ENCODE measurements around the gene ZKSCAN3. TPM values are rescaled to one million over a fixed set of nuclear protein-coding genes. Genes with fewer than 3 reads are reported as not detected.
"Not testable (repeated sequence)": the region's sequence is repeated elsewhere in the genome, so short reads cannot be mapped to it uniquely, and the experiment has no call there.

Gene ZKSCAN3
- total RNA-seq, 1 experiment from 2014 or later, result 4.1 TPM

GRCh38 chr6:28371706-28372451 is 22.1 kb downstream of the ZKSCAN3 start:
- DNase-seq (ENCODE audit: low spot score), result no peak

GRCh38 chr6:28373925-28374324 is 24.2 kb downstream of the ZKSCAN3 start:
- DNase-seq (ENCODE audit: low spot score), result no peak

GRCh38 chr6:28377879-28378278 is 28.1 kb downstream of the ZKSCAN3 start:
- DNase-seq (ENCODE audit: low spot score), result no peak

GRCh38 chr6:28378644-28379043 is 28.9 kb downstream of the ZKSCAN3 start:
- DNase-seq (ENCODE audit: low spot score), result no peak

- no peak for DNase-seq (ENCODE audit: low spot score)
Measured at GRCh38 chr6:28380381-28380780, 30.6 kb downstream of the ZKSCAN3 start.

GRCh38 chr6:28383235-28384142 is 33.7 kb downstream of the ZKSCAN3 start:
- DNase-seq (ENCODE audit: low spot score), result peak; percentile 63

- no peak for DNase-seq (ENCODE audit: low spot score)
Measured at GRCh38 chr6:28384143-28384533, 34.4 kb downstream of the ZKSCAN3 start.

- no peak for DNase-seq (ENCODE audit: low spot score)
Measured at GRCh38 chr6:28390688-28391087, 40.9 kb downstream of the ZKSCAN3 start.

GRCh38 chr6:28393912-28394662 is 44.3 kb downstream of the ZKSCAN3 start:
- no peak for DNase-seq (ENCODE audit: low spot score)

GRCh38 chr6:28395918-28396317 is 46.2 kb downstream of the ZKSCAN3 start:
- DNase-seq (ENCODE audit: low spot score), result no peak

GRCh38 chr6:28399350-28400121 is 49.8 kb downstream of the ZKSCAN3 start, which contains the start of gene ZSCAN12:
Gene ZSCAN12 (minus strand): TSS chr6:28399747. CDS start chr6:28398405, 1,342 bp downstream.
- peak; percentile 75 for DNase-seq (ENCODE audit: low spot score)

GRCh38 chr6:28400122-28400451 is 50.3 kb downstream of the ZKSCAN3 start:
- no peak for DNase-seq (ENCODE audit: low spot score)

- no peak for DNase-seq (ENCODE audit: low spot score)
Measured at GRCh38 chr6:28401172-28401571, 51.4 kb downstream of the ZKSCAN3 start.

GRCh38 chr6:28402197-28402596 is 52.5 kb downstream of the ZKSCAN3 start:
- no peak for DNase-seq (ENCODE audit: low spot score)

GRCh38 chr6:28403923-28404322 is 54.2 kb downstream of the ZKSCAN3 start:
- DNase-seq (ENCODE audit: low spot score), result not testable (repeated sequence)

- DNase-seq (ENCODE audit: low spot score), result no peak
Measured at GRCh38 chr6:28407401-28407800, 57.7 kb downstream of the ZKSCAN3 start.

GRCh38 chr6:28408076-28408802 is 58.5 kb downstream of the ZKSCAN3 start:
- DNase-seq (ENCODE audit: low spot score), result no peak

- no peak for DNase-seq (ENCODE audit: low spot score)
Measured at GRCh38 chr6:28410767-28411166, 61.0 kb downstream of the ZKSCAN3 start.

GRCh38 chr6:28413681-28414080 is 63.9 kb downstream of the ZKSCAN3 start:
- DNase-seq (ENCODE audit: low spot score), result no peak

Data from H4 (cell line).